GM12801 (cell line): Measurements from ENCODE around the gene VASH2.

Experiments used
- CTCF ChIP-seq: IDR thresholded peaks from one replicate; pipeline ENCODE4 v1.5.1; 2011; ENCODE audit warnings: control low read depth; ENCODE audit not compliant: insufficient read length; ENCODE audit errors: extremely low read depth

The VASH2 gene

GRCh38 chr1:212955098-212955497 lies 4.8 kb downstream of the VASH2 start:
- no peak for TF ChIP-seq CTCF

- no peak for TF ChIP-seq CTCF
Measured at GRCh38 chr1:212955961-212956620, 5.8 kb downstream of the VASH2 start.

- no peak for TF ChIP-seq CTCF
Measured at GRCh38 chr1:212957546-212957945, 7.2 kb downstream of the VASH2 start.

GRCh38 chr1:212958175-212958574 lies 7.8 kb downstream of the VASH2 start:
- TF ChIP-seq CTCF: no peak

GRCh38 chr1:212959266-212960220 lies 9.2 kb downstream of the VASH2 start:
- no peak for TF ChIP-seq CTCF

- no peak for TF ChIP-seq CTCF
Measured at GRCh38 chr1:212960932-212961331, 10.6 kb downstream of the VASH2 start.

GRCh38 chr1:212962509-212962908 lies 12.2 kb downstream of the VASH2 start:
- no peak for TF ChIP-seq CTCF
